ENCODE data around the gene ZNF497.

GRCh38 chr19:58397533-58398037 lies 35.0 kb upstream of the ZNF497 start:
- TF ChIP-seq POLR2A (IDR thresholded peaks at IDR 0.05) (no peak), CTCF (IDR thresholded peaks at IDR 0.05) (no peak)

Data from thyroid gland (tissue), 4 donors.